ENCODE measurements around the gene PACS1.

The PACS1 gene

GRCh38 chr11:66224226-66224855 lies 154.3 kb downstream of the PACS1 start:
- no peak for DNase-seq (ENCODE audit: low read depth)

DNA sequence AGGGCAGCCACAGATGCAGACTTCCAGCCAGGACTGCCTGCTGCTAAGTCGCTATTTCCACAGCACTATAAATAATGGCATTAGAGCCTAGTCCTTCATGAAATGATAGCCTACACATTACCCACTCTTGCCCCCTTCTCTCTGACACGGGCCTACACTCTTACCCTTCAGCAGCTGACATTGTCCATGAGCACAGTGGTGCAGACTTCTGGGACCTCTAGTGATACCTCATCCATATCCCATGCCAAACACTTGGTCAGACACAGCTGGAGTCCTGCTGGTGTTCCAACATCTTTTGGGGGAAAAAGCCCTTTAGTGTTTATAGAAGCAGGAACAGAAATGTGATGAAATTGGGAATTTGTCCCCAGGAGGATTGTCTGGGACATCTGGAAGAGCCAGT lies 155.0 kb downstream of the PACS1 start:
- DNase-seq (ENCODE audit: low read depth), result no peak

DNA sequence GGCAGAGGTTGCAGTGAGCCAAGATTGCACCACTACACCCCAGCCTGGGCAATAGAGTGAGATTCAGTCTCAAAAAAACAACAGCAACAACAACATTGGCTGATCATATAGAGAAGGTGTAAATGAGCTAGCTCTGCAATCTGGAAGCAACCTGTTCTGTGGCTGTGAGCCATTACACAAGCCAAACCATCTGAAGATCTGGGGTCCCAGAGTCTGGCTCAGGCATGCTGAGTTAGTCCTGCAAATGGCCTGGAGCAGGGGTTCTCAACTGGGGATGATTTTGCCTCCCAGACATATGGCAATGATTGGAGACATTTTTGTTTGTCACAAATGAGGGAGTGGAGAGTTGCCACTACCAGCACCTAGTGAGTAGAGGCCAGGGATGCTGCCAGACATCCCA lies 156.0 kb downstream of the PACS1 start:
- DNase-seq (ENCODE audit: low read depth), result no peak

GRCh38 chr11:66227700-66228099 lies 157.6 kb downstream of the PACS1 start:
- no peak for DNase-seq (ENCODE audit: low read depth)

DNA sequence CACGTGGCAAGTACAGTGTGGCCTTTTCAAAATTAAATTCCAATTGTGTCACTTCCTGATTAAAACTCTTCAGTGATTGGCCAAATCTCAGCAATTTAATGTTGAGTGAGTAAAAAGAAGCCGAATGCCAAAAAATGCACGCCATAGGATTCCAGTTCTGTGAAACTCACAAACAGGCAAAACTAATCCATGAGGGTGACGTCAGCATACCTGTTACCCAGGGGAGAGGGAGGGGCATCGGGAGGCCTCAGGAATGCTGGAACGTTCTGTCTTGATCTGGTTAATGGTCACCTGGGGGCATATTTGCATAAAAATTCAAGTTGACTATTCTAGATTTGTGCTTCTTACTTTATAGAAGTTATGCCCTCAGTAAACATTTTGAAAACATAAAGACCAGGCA lies 158.4 kb downstream of the PACS1 start:
- DNase-seq (ENCODE audit: low read depth), result no peak

GRCh38 chr11:66230156-66230555 lies 160.1 kb downstream of the PACS1 start:
- DNase-seq (ENCODE audit: low read depth), result no peak

GRCh38 chr11:66230978-66231377 lies 160.9 kb downstream of the PACS1 start:
- DNase-seq (ENCODE audit: low read depth), result no peak

GRCh38 chr11:66231561-66231960 lies 161.5 kb downstream of the PACS1 start:
- DNase-seq (ENCODE audit: low read depth), result no peak

DNA sequence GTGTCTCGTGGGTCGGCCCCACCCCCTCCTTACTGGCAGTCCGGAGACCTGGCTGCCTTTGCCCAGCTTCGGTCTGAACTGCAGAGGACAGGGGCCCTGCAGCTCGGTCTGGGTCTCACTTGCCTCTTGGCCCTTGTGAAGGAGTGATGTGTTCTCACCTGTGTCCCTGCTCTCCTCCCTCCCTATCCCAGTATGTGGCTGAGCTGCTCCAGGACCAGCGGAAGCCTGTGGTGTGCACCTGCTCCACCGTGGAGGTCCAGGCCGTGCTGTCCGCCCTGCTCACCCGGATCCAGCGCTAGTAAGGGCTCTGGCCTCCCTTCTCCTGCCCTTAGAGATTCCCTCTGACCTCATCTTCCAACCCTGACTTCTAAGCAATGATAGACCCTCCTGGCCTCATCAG lies 162.7 kb downstream of the PACS1 start:
- no peak for DNase-seq (ENCODE audit: low read depth)

DNA sequence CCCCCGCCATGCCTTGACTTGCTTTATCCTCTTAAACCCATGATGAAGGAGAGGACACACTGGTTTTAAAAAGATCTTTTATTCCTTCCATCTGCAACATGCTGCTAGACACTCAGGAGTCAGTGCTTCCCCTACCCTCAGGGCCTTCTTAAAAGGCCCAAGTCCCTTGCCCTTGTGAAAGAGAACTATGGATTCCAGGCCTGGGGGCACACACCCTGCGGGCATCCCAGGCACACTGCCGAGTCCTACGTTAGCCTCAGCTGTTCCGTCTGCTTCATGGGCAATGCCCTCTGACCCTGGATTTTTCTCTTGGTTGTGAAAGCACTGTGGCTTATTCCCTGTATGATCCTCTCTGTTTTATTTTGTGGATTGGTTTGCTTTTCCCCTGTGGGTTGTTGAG lies 163.2 kb downstream of the PACS1 start:
- no peak for DNase-seq (ENCODE audit: low read depth)

DNA sequence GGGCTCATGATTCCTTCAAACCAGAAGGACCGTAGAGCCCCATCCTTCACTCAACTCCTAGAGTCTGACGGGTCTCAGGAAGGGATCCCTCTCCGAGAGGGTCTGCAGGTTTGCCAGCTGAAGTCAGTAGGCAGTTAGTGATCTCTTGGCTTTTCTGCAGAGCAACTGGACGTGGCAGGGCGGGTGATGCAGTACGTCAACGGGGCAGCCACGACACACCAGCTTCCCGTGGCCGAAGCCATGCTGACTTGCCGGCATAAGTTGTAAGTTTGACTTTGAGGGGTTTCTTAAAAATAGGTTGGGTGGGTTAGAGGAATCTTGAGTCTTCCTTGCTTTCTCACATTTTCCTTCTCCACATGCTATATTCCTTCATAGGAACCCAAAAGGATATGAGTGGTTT lies 165.1 kb downstream of the PACS1 start:
- no peak for DNase-seq (ENCODE audit: low read depth)

DNA sequence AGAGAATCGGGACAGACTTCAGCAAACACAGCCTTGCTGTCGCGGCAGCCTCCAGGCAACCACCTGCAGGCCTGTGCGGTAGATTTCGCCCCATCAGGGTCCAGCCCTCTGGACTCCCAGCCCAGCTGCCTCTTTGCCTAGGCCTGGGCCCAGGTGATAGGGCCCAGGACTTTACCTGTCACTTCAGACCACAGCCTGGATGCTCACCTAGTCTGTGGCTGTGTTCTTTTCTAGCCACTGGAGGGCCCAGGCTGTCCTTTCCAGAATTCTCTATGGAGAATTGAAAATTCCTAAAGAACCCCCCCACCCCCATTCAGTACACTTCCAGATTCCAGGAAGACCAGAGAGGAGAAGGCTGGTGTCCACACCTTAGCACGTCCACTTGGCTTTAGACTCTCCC lies 167.8 kb downstream of the PACS1 start:
- no peak for DNase-seq (ENCODE audit: low read depth)

DNA sequence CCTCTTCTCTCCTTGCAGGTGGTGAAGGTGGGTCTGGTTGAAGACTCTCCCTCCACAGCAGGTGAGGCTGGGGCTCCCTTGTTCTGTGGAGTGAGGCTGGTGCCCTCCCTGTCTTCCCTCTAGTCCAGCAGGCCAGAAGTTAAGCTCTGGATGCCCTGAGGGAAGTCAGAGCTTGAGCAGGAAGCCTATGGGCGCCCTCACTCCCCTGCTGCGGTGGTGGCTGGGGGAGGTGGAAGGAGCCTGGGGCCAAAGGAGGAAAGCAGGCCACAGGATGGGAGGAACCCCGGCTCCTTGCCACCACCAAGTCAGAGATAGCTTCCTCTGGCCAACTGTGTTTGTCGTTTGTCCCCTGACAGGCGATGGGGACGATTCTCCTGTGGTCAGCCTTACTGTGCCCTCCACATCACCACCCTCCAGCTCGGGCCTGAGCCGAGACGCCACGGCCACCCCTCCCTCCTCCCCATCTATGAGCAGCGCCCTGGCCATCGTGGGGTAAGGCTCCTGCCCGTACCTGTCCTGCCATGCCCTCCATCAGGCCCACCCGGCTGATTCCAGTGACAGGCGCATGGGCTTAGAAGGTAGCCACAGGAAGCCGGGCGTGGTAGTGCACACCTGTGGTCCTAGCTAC lies 168.8 kb downstream of the PACS1 start:
- DNase-seq (ENCODE audit: low read depth), result no peak

DNA sequence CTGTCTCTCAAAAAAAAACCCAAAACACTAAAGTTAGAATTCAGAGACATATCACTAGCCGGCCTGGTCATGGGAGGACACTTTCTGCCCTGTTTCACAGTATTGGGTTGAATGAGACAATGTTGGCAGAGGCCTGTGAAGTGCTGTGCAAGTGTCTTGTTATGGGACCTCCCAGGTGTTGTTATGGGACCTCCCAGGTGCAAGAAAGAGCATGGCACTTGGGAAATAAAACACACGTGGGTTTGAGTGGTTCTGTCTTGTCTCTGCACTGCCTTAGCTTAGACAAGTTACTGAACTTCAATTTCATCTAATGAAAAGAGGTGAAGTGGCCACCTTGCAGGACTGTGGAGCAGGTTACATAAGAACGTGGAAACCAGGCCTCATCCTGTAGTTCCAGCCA lies 169.4 kb downstream of the PACS1 start:
- no peak for DNase-seq (ENCODE audit: low read depth)

- DNase-seq (ENCODE audit: low read depth), result no peak
Measured at GRCh38 chr11:66239998-66240780, 170.1 kb downstream of the PACS1 start.

DNA sequence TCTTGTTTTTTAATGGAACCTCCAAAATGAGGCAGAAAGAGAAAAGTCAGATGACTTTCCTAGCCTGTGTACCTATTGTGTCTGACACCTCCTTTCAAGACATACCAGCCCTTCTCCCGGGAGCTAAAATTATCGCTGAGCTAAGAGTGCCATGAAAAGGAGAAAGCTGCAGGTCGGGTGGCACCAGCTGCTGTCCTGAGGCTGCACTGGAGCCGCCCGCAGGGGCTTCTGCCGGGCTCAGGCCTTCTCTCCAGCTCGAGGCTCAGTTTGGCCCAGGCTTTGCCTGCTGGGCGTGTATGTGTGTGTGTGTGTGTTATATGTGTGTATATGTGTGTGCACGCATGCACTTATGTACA lies 170.7 kb downstream of the PACS1 start:
- no peak for DNase-seq (ENCODE audit: low read depth)

DNA sequence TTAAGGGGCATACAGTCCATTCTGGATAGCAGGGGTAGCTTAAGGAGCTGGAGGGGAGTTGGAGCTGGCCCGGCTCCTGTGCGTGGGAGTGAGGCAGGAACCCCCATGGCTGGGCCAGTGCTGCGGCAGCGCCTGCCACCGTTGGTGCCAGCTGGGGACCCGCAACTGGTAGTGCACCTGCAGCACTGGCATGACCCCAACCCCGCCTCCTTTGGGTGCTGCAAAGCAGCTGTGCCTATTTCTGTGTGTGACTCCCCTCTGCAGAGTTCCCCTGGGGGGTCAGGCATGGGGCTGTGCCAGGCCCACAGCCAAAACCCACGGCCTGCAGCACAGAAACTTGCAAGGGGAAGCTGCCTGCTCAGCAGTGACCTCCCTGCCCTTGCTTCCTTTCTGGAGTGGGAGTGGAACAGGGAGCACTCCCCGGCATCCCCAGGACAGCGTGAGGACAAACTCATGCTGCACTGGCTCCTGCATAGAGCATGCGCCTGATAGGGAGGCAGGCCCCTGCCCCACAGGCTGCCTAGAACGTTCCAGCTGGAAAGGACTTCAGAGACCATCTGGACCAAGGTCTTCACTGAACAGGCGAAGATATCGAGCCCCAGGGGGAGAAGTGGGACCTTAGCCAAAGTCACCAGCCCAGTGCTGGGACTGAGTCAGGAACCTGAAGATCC lies 172.2 kb downstream of the PACS1 start:
- DNase-seq (ENCODE audit: low read depth), result no peak

DNA sequence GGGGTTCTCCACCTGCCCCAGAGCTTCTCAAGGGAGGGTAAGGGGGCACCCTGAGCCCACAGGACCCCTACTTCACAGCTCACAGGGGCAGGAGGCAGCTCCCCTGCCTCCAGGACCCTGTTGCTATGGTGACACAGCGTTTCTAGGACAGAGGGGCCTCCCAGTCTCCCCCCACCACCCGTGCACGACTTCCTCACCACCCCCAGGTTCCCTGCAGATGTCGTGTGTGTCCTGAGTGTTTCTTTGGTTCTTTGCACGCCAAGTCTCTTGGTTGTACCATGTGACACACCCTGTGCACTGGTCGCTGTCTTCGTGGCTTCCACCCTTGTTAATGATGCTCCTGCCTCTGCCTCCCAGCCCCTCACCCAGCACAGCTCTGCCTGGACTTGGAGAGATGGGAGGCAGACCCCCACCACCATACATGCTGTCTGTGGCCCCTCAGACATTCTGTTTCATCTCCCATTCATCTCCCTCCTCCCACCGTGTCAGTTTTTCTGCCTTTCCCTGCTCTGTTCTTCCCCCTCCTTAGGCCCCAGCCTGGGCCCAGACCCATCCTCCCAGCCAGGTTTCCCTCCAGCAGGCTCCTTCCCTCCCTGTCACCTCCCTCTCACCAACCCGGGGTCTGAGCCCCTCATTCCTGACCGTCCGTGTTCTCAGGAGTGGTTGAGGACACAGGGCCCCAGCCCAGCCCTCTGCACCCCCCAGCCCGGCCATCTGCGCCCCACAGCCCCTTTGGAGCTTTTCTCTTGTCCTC lies 173.9 kb downstream of the PACS1 start:
- no peak for DNase-seq (ENCODE audit: low read depth)

GRCh38 chr11:66247295-66247694 lies 177.2 kb downstream of the PACS1 start:
- DNase-seq (ENCODE audit: low read depth), result no peak

GRCh38 chr11:66247801-66248200 lies 177.7 kb downstream of the PACS1 start:
- no peak for DNase-seq (ENCODE audit: low read depth)

GRCh38 chr11:66248903-66249302 lies 178.8 kb downstream of the PACS1 start:
- DNase-seq (ENCODE audit: low read depth), result no peak

DNA sequence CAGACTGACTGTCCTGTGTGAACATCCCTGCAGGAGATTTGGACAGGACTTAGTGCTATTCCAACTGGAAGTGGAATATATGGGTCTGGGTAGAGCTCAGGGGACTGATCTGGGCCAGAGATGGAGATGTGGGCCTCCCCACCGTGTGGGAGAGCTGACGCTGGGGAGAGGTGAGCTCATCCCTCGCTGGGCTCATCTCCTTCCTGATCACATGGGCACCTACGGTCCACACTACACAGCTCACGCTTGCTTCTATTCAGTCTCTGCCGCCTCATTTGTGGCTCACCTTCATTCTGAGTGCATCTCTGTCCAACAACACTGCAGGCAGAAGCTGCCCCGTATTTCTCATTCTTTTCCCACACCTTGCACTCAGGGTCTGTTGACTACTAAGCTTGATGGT lies 181.7 kb downstream of the PACS1 start:
- DNase-seq (ENCODE audit: low read depth), result no peak

Data from HS-5 (cell line).